ENCODE data around the gene KLHDC2.
"Not testable (repeated sequence)": the region's sequence is repeated elsewhere in the genome, so short reads cannot be mapped to it uniquely, and the experiment has no call there.

The KLHDC2 gene

DNA sequence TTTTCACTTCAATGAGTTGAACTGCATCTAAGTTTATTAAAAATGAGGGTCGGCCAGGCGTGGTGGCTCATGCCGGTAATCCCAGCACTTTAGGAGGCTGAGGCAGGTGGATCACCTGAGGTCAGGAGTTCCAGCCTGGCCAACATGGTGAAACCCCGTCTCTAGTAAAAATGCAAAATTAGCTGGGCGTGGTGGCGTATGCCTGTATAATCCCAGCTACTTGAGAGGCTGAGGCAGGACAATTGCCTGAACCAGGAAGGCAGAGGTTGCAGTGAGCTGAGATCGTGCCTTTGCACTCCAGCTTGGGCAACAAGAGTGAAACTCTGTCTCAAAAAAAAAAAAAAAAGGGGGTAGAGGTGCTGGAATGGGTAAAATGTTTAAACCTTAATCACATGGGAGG lies 13.1 kb downstream of the KLHDC2 start:
- not testable (repeated sequence) for DNase-seq (ENCODE audit: low spot score)

DNA sequence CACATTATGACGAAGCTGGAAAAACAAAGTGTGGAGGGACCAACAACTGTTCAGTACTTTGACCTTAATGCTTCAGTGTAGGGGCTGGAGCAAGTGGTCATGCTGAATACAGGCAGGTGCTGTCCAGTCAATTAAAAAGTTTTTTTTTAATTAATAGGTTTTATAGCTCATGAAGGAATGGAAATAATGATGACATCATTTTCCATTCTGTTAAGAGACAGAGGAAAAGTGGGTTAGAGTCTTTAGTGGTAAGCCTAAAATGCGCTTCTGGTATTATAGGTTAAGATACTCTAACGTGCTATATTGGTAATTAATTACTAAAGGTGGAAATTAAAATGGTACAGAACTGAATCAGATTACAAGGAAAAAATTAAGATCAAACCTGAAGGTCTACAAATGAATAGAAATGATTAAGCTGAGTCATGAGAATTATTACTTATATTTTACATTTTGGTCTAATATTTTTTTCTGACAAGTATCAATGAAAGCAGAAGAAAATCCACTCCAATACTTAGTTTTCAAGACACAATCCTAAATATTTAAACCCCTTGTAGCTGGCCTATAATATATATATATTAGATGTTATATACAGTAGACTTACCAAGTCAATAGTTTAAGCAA lies 15.6 kb downstream of the KLHDC2 start:
- DNase-seq (ENCODE audit: low spot score), result no peak

- no peak for DNase-seq (ENCODE audit: low spot score)
Observed at GRCh38 chr14:49786315-49786714, 18.4 kb downstream of the KLHDC2 start.

DNA sequence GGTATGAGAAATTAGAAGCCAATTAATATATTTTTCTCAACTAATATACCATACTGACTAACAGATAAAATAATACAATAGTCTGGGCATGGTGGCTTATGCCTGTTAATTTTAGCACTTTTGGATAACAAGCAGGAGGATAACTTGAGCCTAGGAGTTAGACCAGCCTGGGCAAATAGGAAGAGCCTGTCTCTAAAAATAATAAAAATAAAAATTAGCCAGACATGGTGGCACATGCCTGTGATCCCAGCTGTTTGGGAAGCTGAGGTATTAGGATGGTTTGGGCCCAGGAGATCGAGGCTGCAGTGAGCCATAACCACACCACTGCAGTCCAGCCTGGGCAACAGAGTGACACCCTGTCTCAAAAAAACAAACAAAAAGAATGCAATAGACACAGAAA lies 24.7 kb downstream of the KLHDC2 start:
- DNase-seq (ENCODE audit: low spot score), result no peak

DNA sequence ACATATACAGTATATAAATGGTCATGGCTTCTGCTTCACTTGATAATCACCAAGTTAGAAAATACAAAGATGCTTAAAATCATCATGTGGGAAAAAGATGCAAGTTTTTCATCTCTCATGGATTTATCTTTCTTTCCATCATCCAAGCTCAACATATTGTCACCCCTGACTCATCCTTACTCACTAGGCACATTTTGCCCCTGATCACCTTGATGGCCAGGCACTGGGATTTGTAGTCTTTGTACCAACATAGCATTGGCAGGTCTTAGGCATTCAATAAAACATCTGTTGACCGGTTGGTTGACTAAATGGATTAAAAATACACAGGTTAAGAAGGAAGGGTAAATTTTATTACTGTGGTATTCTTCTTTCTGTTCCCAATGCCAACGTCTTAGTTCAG lies 28.1 kb downstream of the KLHDC2 start:
- no peak for DNase-seq (ENCODE audit: low spot score)

- no peak for DNase-seq (ENCODE audit: low spot score)
Observed at GRCh38 chr14:49808780-49809179, 40.8 kb downstream of the KLHDC2 start.

DNA sequence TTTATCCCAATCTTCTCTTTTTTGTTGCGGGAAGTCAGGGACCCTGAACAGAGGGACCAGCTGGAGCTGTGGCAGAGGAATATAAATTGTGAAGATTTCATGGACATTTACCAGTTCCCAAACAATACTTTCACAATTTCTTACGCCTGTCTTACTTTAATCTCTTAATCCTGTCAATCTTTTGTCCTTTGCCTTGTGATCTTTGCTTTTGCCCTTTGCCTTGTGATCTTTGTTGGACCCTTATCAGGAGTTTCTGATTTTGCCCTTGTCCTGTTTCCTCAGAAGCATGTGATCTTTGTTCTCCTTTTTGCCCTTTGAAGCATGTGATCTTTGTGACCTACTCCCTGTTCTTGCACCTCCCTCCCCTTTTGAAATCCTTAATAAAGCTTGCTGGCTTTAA lies 48.2 kb downstream of the KLHDC2 start:
- DNase-seq (ENCODE audit: low spot score), result not testable (repeated sequence)

- no peak for DNase-seq (ENCODE audit: low spot score)
Observed at GRCh38 chr14:49816844-49817243, 48.9 kb downstream of the KLHDC2 start.

DNA sequence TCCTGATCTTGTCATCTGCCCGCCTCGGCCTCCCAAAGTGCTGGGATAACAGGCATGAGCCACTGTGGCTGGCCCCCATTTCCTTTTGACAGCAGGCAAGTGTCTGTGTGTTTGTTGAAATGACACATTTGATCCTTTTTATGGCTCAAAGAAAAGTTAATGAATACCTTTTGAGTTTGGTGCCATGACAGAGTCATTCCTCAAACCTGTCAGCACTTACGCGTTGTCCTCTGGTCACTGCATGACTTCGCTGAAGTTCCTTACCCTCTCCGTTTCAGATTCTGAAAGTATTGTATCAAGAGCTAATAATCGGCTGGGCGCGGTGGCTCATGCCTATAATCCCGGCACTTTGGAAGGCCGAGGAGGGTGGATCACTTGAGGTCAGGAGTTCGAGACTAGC lies 52.2 kb downstream of the KLHDC2 start:
- DNase-seq (ENCODE audit: low spot score), result no peak

- no peak for DNase-seq (ENCODE audit: low spot score)
Observed at GRCh38 chr14:49828640-49829039, 60.7 kb downstream of the KLHDC2 start.

All from hepatic stellate cell (primary cell).